Smooth muscle cell (in vitro differentiated cells): ENCODE data around the gene OPRL1. TPM values are rescaled to one million over a fixed set of nuclear protein-coding genes. Genes with fewer than 3 reads are reported as not detected.
"Not testable (repeated sequence)": the region's sequence is repeated elsewhere in the genome, so short reads cannot be mapped to it uniquely, and the experiment has no call there.

ENCODE experiments used
- DNase-seq: peaks from one replicate; lab custom pipeline; 2025; ENCODE audit not compliant: unreplicated experiment; lab: John Stamatoyannopoulos, UW
- H2AFZ ChIP-seq: fragments of 200-600 bp; sonication (generic); 2 replicates; pipeline ENCODE4 v1.6.0; 2016; ENCODE audit warnings: antibody characterized with exemption, low read depth, mild to moderate bottlenecking
- H3F3A ChIP-seq: fragments of 200-600 bp; sonication (generic); 2 replicates; pipeline ENCODE4 v1.6.0; 2017; ENCODE audit warnings: antibody characterized with exemption, low read depth
- H3K27ac ChIP-seq: fragments of 200-600 bp; sonication (generic); 2 replicates; pipeline ENCODE4 v1.5.1; 2016; ENCODE audit warnings: low read depth, mild to moderate bottlenecking
- H3K27me3 ChIP-seq: fragments of 200-600 bp; sonication (generic); 2 replicates; pipeline ENCODE4 v1.6.1; 2016; ENCODE audit warnings: low read depth, mild to moderate bottlenecking
- H3K36me3 ChIP-seq: fragments of 200-600 bp; sonication (generic); 2 replicates; pipeline ENCODE4 v1.5.1; 2016; ENCODE audit warnings: low read depth
- H3K4me1 ChIP-seq: fragments of 200-600 bp; sonication (generic); 2 replicates; pipeline ENCODE4 v1.5.1; 2016; ENCODE audit warnings: low read depth
- H3K4me2 ChIP-seq: fragments of 200-600 bp; sonication (generic); 2 replicates; pipeline ENCODE4 v1.6.0; 2016; ENCODE audit warnings: mild to moderate bottlenecking
- H3K4me3 ChIP-seq: fragments of 200-600 bp; sonication (generic); 2 replicates; pipeline ENCODE4 v1.5.1; 2016; ENCODE audit warnings: mild to moderate bottlenecking
- H3K79me2 ChIP-seq: fragments of 200-600 bp; sonication (generic); 2 replicates; pipeline ENCODE4 v1.6.0; 2016; ENCODE audit warnings: low read depth, mild to moderate bottlenecking
- H3K9ac ChIP-seq: fragments of 200-600 bp; sonication (generic); 2 replicates; pipeline ENCODE4 v1.6.0; 2016; ENCODE audit warnings: low read depth
- H3K9me3 ChIP-seq: fragments of 200-600 bp; sonication (generic); replicated peaks from 2 replicates; pipeline ENCODE4 v1.5.1; 2016; ENCODE audit warnings: low read depth
- H4K20me1 ChIP-seq: fragments of 200-600 bp; sonication (generic); 2 replicates; pipeline ENCODE4 v1.6.0; 2016; ENCODE audit warnings: low read depth
- CTCF ChIP-seq: fragments of 200-600 bp; sonication (generic); IDR thresholded peaks from 2 replicates; pipeline ENCODE4 v1.5.1; 2017; ENCODE audit warnings: borderline replicate concordance, mild to moderate bottlenecking, antibody characterized with exemption; ENCODE audit not compliant: insufficient read depth, poor library complexity, severe bottlenecking
- WGBS: methylation state at CpG from one replicate; pipeline ENCODE4 v1.1.7; 2016; ENCODE audit warnings: low lambda C conversion rate; 5-methylcytosine and 5-hydroxymethylcytosine counted together
- polyA plus RNA-seq: library from polyadenylated mRNA; unstranded; fragments of >200 nt; fragmentation: Nextera tagmentation; extraction: Ambion mirVana; gene quantifications from 2 replicates; pipeline ENCODE4 v1.2.1, GENCODE V29; 2016
- total RNA-seq: library from RNA; depleted of rRNA; stranded (reverse); fragments of >200 nt; gene quantifications from 2 replicates; pipeline ENCODE4 v1.2.3, GENCODE V29; 2014

OPRL1 gene
- total and polyA plus RNA-seq, 2 experiments from 2014 or later = 3.1 to 6.4 TPM

- Histone ChIP-seq H3K4me1 (peaks cover 12% of the 10 kb centered on the region), H2AFZ (no peak overlapping the region), H3K36me3 (no peaks in the 10 kb centered on the region), H3K27ac (no peak overlapping the region), H3K9me3 (no peaks in the 10 kb centered on the region), H3K27me3 (peaks cover 26% of the 10 kb centered on the region), H4K20me1 (no peaks in the 10 kb centered on the region), H3K4me3 (no peak overlapping the region), H3K79me2 (no peaks in the 10 kb centered on the region), H3K4me2 (peak overlapping the region; percentile 98), H3K9ac (no peak overlapping the region), H3F3A (peaks cover 14% of the 10 kb centered on the region)
- DNase-seq = no peak
- no peak for TF ChIP-seq CTCF
- WGBS = 12% methylated on average over 21 of the region's 23 CpGs
Observed at GRCh38 chr20:64084685-64085152, 4.8 kb downstream of the OPRL1 start.

DNA sequence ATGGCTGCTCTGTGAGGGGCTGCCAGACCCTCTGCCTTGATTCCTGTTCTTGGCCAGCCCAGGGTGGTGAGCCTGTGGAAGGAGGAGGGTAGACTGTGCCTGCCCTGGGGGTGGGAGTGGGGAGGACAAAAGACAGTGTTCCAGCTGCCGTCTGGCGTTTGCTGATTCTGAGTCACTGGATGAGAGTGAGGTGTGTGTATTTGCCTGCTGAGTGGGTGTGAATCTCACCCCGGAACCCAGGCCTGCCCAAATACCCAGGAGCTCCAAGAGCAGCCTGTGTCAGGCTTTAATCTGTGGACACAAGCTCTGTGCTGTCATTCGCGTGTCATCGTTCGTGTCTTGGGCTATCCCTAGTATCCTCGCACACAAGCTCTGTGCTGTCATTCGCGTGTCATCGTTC is 6.9 kb downstream of the OPRL1 start:
- Histone ChIP-seq H4K20me1 (peaks cover 3% of the 10 kb centered on the region), H3K27ac (no peak overlapping the region), H3K4me3 (no peak overlapping the region), H3K79me2 (no peaks in the 10 kb centered on the region), H3K36me3 (no peaks in the 10 kb centered on the region), H3F3A (peaks cover 9% of the 10 kb centered on the region), H3K4me2 (no peak overlapping the region), H2AFZ (no peak overlapping the region), H3K4me1 (peaks cover 12% of the 10 kb centered on the region), H3K27me3 (peaks cover 26% of the 10 kb centered on the region), H3K9me3 (no peaks in the 10 kb centered on the region), H3K9ac (no peak overlapping the region)
- no peak for TF ChIP-seq CTCF
- DNase-seq = no peak
- 85% methylated on average over 10 of the region's 11 CpGs for WGBS

- not testable (repeated sequence) for H3K27ac ChIP-seq, H3K4me2 ChIP-seq, H3K36me3 ChIP-seq, H2AFZ ChIP-seq, H3K9me3 ChIP-seq, H3K9ac ChIP-seq, H3F3A ChIP-seq, H3K79me2 ChIP-seq, H4K20me1 ChIP-seq, H3K4me3 ChIP-seq, DNase-seq
- WGBS = 97% methylated on average over 8 of the region's 36 CpGs
- H3K4me1 ChIP-seq = peaks cover 12% of the 10 kb centered on the region
- H3K27me3 ChIP-seq = peaks cover 26% of the 10 kb centered on the region
Observed at GRCh38 chr20:64087226-64087825, 7.4 kb downstream of the OPRL1 start.

DNA sequence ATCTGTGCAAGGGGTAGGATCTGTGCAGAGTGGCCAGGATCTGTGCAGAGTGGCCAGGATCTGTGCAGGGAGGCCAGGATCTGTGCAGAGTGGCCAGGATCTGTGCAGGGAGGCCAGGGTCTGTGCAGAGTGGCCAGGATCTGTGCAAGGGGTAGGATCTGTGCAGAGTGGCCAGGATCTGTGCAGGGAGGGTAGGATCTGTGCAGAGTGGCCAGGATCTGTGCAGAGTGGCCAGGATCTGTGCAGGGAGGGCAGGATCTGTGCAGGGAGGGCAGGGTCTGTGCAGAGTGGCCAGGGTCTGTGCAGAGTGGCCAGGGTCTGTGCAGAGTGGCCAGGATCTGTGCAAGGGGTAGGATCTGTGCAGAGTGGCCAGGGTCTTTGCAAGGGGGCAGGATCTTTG is 8.7 kb downstream of the OPRL1 start:
- not testable (repeated sequence) for DNase-seq, H3K4me3 ChIP-seq
- peaks cover 26% of the 10 kb centered on the region for H3K27me3 ChIP-seq

GRCh38 chr20:64090165-64090564 is 10.3 kb downstream of the OPRL1 start:
- no peak overlapping the region for H3K27ac ChIP-seq
- no peak overlapping the region for H3K9ac ChIP-seq
- H3F3A ChIP-seq = no peaks in the 10 kb centered on the region
- 82% methylated on average over 10 of the region's 10 CpGs for whole genome bisulfite sequencing
- no peak overlapping the region for H3K4me3 ChIP-seq
- H3K79me2 ChIP-seq = no peaks in the 10 kb centered on the region
- no peaks in the 10 kb centered on the region for H3K4me1 ChIP-seq
- no peaks in the 10 kb centered on the region for H3K9me3 ChIP-seq
- H3K27me3 ChIP-seq = peaks cover 10% of the 10 kb centered on the region
- DNase-seq = no peak
- no peak for TF ChIP-seq CTCF
- H3K36me3 ChIP-seq = no peaks in the 10 kb centered on the region
- no peak overlapping the region for H2AFZ ChIP-seq
- H4K20me1 ChIP-seq = peaks cover 3% of the 10 kb centered on the region
- H3K4me2 ChIP-seq = no peak overlapping the region

More for the DNA sequence above, 8.7 kb downstream of the OPRL1 start:
- H3K9me3 ChIP-seq, H3K4me1 ChIP-seq, H3K79me2 ChIP-seq, H2AFZ ChIP-seq, H3K4me2 ChIP-seq, H3K27ac ChIP-seq, H4K20me1 ChIP-seq, H3F3A ChIP-seq, H3K36me3 ChIP-seq, H3K9ac ChIP-seq: not testable (repeated sequence)
